PC-9 (cell line): Measurements from ENCODE around the gene MKI67. TPM values are rescaled to one million over a fixed set of nuclear protein-coding genes. Genes with fewer than 3 reads are reported as not detected.

Source experiments
- BruUV-seq: library from RNA; stranded (reverse); fragments of 400-500 nt; replicated peaks from 2 replicates; lab custom pipeline; 2021; lab: Mats Ljungman, UMichigan
- CTCF ChIA-PET: fragments of 300-600 bp; sonication (Branson Sonifier 250); formaldehyde crosslinking; loops from one replicate; lab custom pipeline; 2022; ENCODE audit warnings: antibody characterized with exemption; lab: Charles Lee
- POLR2A ChIA-PET: fragments of 300-600 bp; sonication (Branson Sonifier 250); formaldehyde crosslinking; loops from one replicate; lab custom pipeline; 2022; ENCODE audit warnings: antibody characterized with exemption; ENCODE audit not compliant: unreplicated experiment; lab: Charles Lee
- DNase-seq, 2 experiments: peaks; one replicate each; pipeline versions ENCODE4 v3.0.0 to v3.0.0-alpha.2; 2015 to 2022; ENCODE audit warnings: mixed read lengths in 1 of 2
- H2AFZ ChIP-seq: fragments of 200-600 bp; sonication (generic); 2 replicates; pipeline ENCODE4 v1.8.1; 2017; ENCODE audit warnings: antibody characterized with exemption
- H3F3A ChIP-seq: fragments of 200-600 bp; sonication (generic); 2 replicates; pipeline ENCODE4 v1.8.1; 2017; ENCODE audit warnings: antibody characterized with exemption, mild to moderate bottlenecking, low read depth; ENCODE audit not compliant: insufficient read depth
- H3K27ac ChIP-seq: fragments of 200-600 bp; sonication (generic); 2 replicates; pipeline ENCODE4 v1.6.1; 2016; ENCODE audit warnings: mixed run types
- H3K27me3 ChIP-seq: fragments of 200-600 bp; sonication (generic); 2 replicates; pipeline ENCODE4 v1.6.1; 2016; ENCODE audit warnings: low read depth, mixed run types; ENCODE audit not compliant: insufficient read depth
- H3K36me3 ChIP-seq: fragments of 200-600 bp; sonication (generic); 2 replicates; pipeline ENCODE4 v1.6.1; 2016; ENCODE audit warnings: low read depth, mixed run types
- H3K4me1 ChIP-seq: fragments of 200-600 bp; sonication (generic); replicated peaks from 2 replicates; pipeline ENCODE4 v1.6.1; 2016; ENCODE audit warnings: mixed run types; ENCODE audit not compliant: insufficient read depth
- H3K4me2 ChIP-seq: fragments of 200-600 bp; sonication (generic); 2 replicates; pipeline ENCODE4 v1.6.1; 2017; ENCODE audit warnings: mixed run types
- H3K4me3 ChIP-seq: fragments of 200-600 bp; sonication (generic); 2 replicates; pipeline ENCODE4 v1.6.1; 2016; ENCODE audit warnings: mixed run types
- H3K79me2 ChIP-seq: fragments of 200-600 bp; sonication (generic); 2 replicates; pipeline ENCODE4 v1.6.1; 2017; ENCODE audit warnings: low read depth, mixed run types
- H3K9me2 ChIP-seq: fragments of 200-600 bp; sonication (generic); 2 replicates; pipeline ENCODE4 v1.8.1; 2017; ENCODE audit warnings: mild to moderate bottlenecking; ENCODE audit not compliant: insufficient read depth
- H3K9me3 ChIP-seq: fragments of 200-600 bp; sonication (generic); 2 replicates; pipeline ENCODE4 v1.8.1; 2016; ENCODE audit warnings: low read depth; ENCODE audit not compliant: insufficient read depth
- H4K20me1 ChIP-seq: fragments of 200-600 bp; sonication (generic); 2 replicates; pipeline ENCODE4 v1.8.1; 2017; ENCODE audit not compliant: insufficient read depth
- CTCF ChIP-seq: fragments of 200-600 bp; sonication (generic); conservative IDR thresholded peaks from 2 replicates; pipeline ENCODE4 v1.6.1; 2017; ENCODE audit warnings: mixed run types, antibody characterized with exemption, mild to moderate bottlenecking, moderate library complexity
- EZH2 ChIP-seq: fragments of 200-600 bp; sonication (generic); IDR thresholded peaks from 2 replicates; pipeline ENCODE4 v1.8.0; 2017; ENCODE audit warnings: antibody characterized with exemption, low read depth
- intact Hi-C: fragments of 100-400 bp; cut with micrococcal nuclease; formaldehyde crosslinking; loops from one replicate; pipeline ENCODE4 v1.10.0; 2022; ENCODE audit not compliant: unreplicated experiment
- total RNA-seq: library from RNA; stranded (reverse); gene quantifications from 2 replicates; pipeline ENCODE4 v1.2.3, GENCODE V29; 2021

The MKI67 gene
- total RNA-seq, 1 experiment from 2014 or later: 114 TPM

- H3K79me2 ChIP-seq: no peaks in the 10 kb centered on the region
- DNase-seq: no peak
- BruUV-seq: no TSS peak
- ChIA-PET POLR2A (interaction anchor here (0.6 kb wide), 1 partner anchor 30 kb away, joined by 3 read pairs; no protein-coding TSS in a partner anchor), CTCF (no interaction called here)
- H4K20me1 ChIP-seq: no peaks in the 10 kb centered on the region
- H3K4me3 ChIP-seq: no peak overlapping the region
- H3K9me3 ChIP-seq: no peaks in the 10 kb centered on the region
- no peak overlapping the region for H3K4me2 ChIP-seq
- H3K27me3 ChIP-seq: no peaks in the 10 kb centered on the region
- peaks cover 18% of the 10 kb centered on the region for H3K4me1 ChIP-seq
- no peak overlapping the region for H2AFZ ChIP-seq
- no peak overlapping the region for H3K27ac ChIP-seq
- no peaks in the 10 kb centered on the region for H3K9me2 ChIP-seq
- no peak for TF ChIP-seq EZH2
- no peak for TF ChIP-seq CTCF
- H3F3A ChIP-seq: peaks cover 16% of the 10 kb centered on the region; the same call in 1 of the 2 replicates
- intact Hi-C loops: no loop called here
- H3K36me3 ChIP-seq: no peaks in the 10 kb centered on the region
Measured at GRCh38 chr10:128060341-128061250, 65.6 kb downstream of the MKI67 start.

- H3K4me1 ChIP-seq: peaks cover 11% of the 10 kb centered on the region
- H3K9me2 ChIP-seq: no peaks in the 10 kb centered on the region
- H2AFZ ChIP-seq: no peak overlapping the region
- BruUV-seq: no TSS peak
- H3F3A ChIP-seq: peaks cover 9% of the 10 kb centered on the region; the same call in 1 of the 2 replicates
- no peaks in the 10 kb centered on the region for H3K9me3 ChIP-seq
- H3K79me2 ChIP-seq: no peaks in the 10 kb centered on the region
- H3K4me2 ChIP-seq: no peak overlapping the region
- no peak for DNase-seq
- no peaks in the 10 kb centered on the region for H3K27me3 ChIP-seq
- no peaks in the 10 kb centered on the region for H4K20me1 ChIP-seq
- intact Hi-C loops: no loop called here
- ChIA-PET POLR2A (interaction anchor here (0.6 kb wide), 1 partner anchor 29 kb away, joined by 3 read pairs; no protein-coding TSS in a partner anchor), CTCF (no interaction called here)
- TF ChIP-seq CTCF (no peak), EZH2 (no peak)
- no peaks in the 10 kb centered on the region for H3K36me3 ChIP-seq
- no peak overlapping the region for H3K4me3 ChIP-seq
- H3K27ac ChIP-seq: no peak overlapping the region
Measured at GRCh38 chr10:128059982-128060293, 66.3 kb downstream of the MKI67 start.

GRCh38 chr10:128059266-128059981, 66.8 kb downstream of the MKI67 start:
- DNase-seq: no peak
- H4K20me1 ChIP-seq: no peaks in the 10 kb centered on the region
- H3K4me2 ChIP-seq: no peak overlapping the region
- CTCF ChIA-PET: no interaction called here
- intact Hi-C loops: no loop called here
- no peak overlapping the region for H3K4me3 ChIP-seq
- peaks cover 9% of the 10 kb centered on the region for H3K4me1 ChIP-seq
- H3K27ac ChIP-seq: no peak overlapping the region
- TF ChIP-seq CTCF (no peak), EZH2 (no peak)
- peaks cover 6% of the 10 kb centered on the region; the same call in 1 of the 2 replicates for H3F3A ChIP-seq
- BruUV-seq: no TSS peak
- no peak overlapping the region for H2AFZ ChIP-seq
- no peaks in the 10 kb centered on the region for H3K79me2 ChIP-seq
- no peaks in the 10 kb centered on the region for H3K36me3 ChIP-seq
- POLR2A ChIA-PET: interaction anchor here (0.6 kb wide), 1 partner anchor 28 kb away, joined by 3 read pairs; no protein-coding TSS in a partner anchor
- no peaks in the 10 kb centered on the region for H3K9me2 ChIP-seq
- no peaks in the 10 kb centered on the region for H3K27me3 ChIP-seq
- no peaks in the 10 kb centered on the region for H3K9me3 ChIP-seq
